HEK293T (cell line): Measurements from ENCODE around the gene PBX1.

Experiments
- CTCF ChIA-PET: fragments of 350-600 bp; formaldehyde crosslinking; extraction: SDS; loops from one replicate; lab custom pipeline; 2021; ENCODE audit warnings: antibody characterized with exemption, inconsistent platforms; lab: Yijun Ruan, JAX
- POLR2A ChIA-PET: fragments of 350-600 bp; formaldehyde crosslinking; extraction: SDS; loops from one replicate; lab custom pipeline; 2020; ENCODE audit warnings: antibody characterized with exemption, inconsistent platforms; lab: Yijun Ruan, JAX
- DNase-seq: peaks from one replicate; pipeline ENCODE4 v3.0.0; 2012; ENCODE audit warnings: mixed read lengths; ENCODE audit errors: extremely low spot score
- ARNT ChIP-seq: fragments of 450-650 bp; IDR thresholded peaks from 2 replicates; pipeline ENCODE4 v1.6.1; 2017; ENCODE audit warnings: mild to moderate bottlenecking
- BHLHE40 ChIP-seq: fragments of 450-650 bp; IDR thresholded peaks from 2 replicates; pipeline ENCODE4 v1.6.1; 2016; ENCODE audit warnings: mild to moderate bottlenecking, moderate library complexity, borderline replicate concordance
- CTBP1 ChIP-seq: fragments of 450-650 bp; IDR thresholded peaks from 2 replicates; pipeline ENCODE4 v1.6.1; 2016; ENCODE audit warnings: borderline replicate concordance
- ELF4 ChIP-seq: fragments of 450-650 bp; IDR thresholded peaks from 2 replicates; pipeline ENCODE4 v1.6.1; 2017; ENCODE audit warnings: antibody characterized with exemption
- FOXA1 ChIP-seq: fragments of 450-650 bp; IDR thresholded peaks from 2 replicates; pipeline ENCODE4 v1.6.1; 2016; ENCODE audit warnings: mild to moderate bottlenecking
- FOXK2 ChIP-seq: fragments of 450-650 bp; IDR thresholded peaks from 2 replicates; pipeline ENCODE4 v1.6.1; 2016; ENCODE audit warnings: mild to moderate bottlenecking
- FOXM1 ChIP-seq: fragments of 450-650 bp; IDR thresholded peaks from 2 replicates; pipeline ENCODE4 v1.6.1; 2017; ENCODE audit warnings: mild to moderate bottlenecking, borderline replicate concordance
- HDGF ChIP-seq: fragments of 450-650 bp; IDR thresholded peaks from 2 replicates; pipeline ENCODE4 v1.6.1; 2017; ENCODE audit warnings: antibody characterized with exemption, borderline replicate concordance
- L3MBTL2 ChIP-seq: fragments of 450-650 bp; conservative IDR thresholded peaks from 2 replicates; pipeline ENCODE4 v1.6.1; 2016; ENCODE audit warnings: mild to moderate bottlenecking
- LEF1 ChIP-seq: fragments of 450-650 bp; IDR thresholded peaks from 2 replicates; pipeline ENCODE4 v1.6.1; 2017; ENCODE audit warnings: mild to moderate bottlenecking, borderline replicate concordance
- NFRKB ChIP-seq: fragments of 450-650 bp; IDR thresholded peaks from 2 replicates; pipeline ENCODE4 v1.6.1; 2016; ENCODE audit warnings: mild to moderate bottlenecking, moderate library complexity
- SP1 ChIP-seq: fragments of 450-650 bp; IDR thresholded peaks from 2 replicates; pipeline ENCODE4 v1.6.1; 2017
- SUZ12 ChIP-seq: fragments of 450-650 bp; IDR thresholded peaks from 2 replicates; pipeline ENCODE4 v1.6.1; 2016; ENCODE audit warnings: mild to moderate bottlenecking
- TARDBP ChIP-seq: fragments of 450-650 bp; IDR thresholded peaks from 2 replicates; pipeline ENCODE4 v1.6.1; 2016
- ZNF384 ChIP-seq: fragments of 450-650 bp; IDR thresholded peaks from 2 replicates; pipeline ENCODE4 v1.6.1; 2016
- TF ChIP-seq, protein P1 (sequence below): fragments of 450-650 bp; IDR thresholded peaks from 2 replicates; pipeline ENCODE4 v1.6.1; 2016

Gene PBX1

DNA sequence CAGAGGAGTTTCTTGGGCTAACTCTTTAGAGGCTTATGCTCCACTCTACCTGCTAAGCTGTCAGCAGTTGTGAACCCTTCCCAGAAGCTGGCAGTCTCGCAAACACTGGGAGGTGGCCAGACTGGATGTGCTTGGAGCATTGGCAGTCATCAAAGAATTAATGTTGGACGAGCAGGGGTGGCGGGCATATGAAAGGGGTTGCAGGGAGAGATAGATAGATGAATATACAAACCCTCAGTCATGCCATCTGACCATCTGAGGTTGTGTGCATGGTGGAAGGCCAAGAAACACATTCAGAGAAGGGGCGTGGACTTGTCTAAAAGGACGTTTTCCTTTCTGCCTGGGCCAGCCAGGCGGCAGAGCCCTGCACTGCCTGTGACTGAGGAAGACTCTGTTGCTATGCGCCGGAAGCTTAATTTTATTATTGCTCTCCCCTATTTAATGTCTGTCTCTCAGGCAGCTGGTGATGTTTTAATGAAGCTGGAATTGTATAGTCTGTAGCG is 164.4 kb downstream of the PBX1 start:
- POLR2A ChIA-PET: no interaction called here
- CTCF ChIA-PET: no interaction called here
- TF ChIP-seq ZNF384 (no peak), ELF4 (no peak), SP1 (no peak), TARDBP (no peak), BHLHE40 (no peak), LEF1 (no peak), ARNT (no peak), L3MBTL2 (no peak), FOXM1 (no peak), NFRKB (no peak), HDGF (no peak), FOXA1 (no peak), SUZ12 (no peak), FOXK2 (no peak), CTBP1 (no peak)
- TF ChIP-seq, protein P1, sequence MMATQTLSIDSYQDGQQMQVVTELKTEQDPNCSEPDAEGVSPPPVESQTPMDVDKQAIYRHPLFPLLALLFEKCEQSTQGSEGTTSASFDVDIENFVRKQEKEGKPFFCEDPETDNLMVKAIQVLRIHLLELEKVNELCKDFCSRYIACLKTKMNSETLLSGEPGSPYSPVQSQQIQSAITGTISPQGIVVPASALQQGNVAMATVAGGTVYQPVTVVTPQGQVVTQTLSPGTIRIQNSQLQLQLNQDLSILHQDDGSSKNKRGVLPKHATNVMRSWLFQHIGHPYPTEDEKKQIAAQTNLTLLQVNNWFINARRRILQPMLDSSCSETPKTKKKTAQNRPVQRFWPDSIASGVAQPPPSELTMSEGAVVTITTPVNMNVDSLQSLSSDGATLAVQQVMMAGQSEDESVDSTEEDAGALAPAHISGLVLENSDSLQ: no peak
- no peak for DNase-seq

DNA sequence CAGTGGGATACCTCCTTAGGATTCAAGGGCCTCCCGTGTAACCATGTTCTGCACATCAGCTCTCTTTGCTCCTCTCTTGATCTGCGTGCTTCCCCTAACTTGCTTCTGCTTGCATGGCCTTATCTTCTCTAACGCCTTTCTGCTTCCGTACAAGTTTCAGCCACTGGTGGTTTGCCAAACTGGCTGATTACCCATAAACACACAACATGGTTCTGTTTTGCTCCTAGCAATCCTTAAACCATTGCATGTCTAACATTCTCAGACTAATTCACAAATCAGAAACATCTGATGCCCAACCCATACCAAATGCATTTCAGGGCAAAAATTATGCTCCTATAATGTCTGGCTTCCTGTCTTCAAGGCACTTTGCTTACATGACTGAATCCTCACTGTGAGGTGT is 166.4 kb downstream of the PBX1 start:
- ChIA-PET POLR2A (no interaction called here), CTCF (no interaction called here)
- no peak for DNase-seq
- TF ChIP-seq NFRKB: no peak
- no peak for TF ChIP-seq FOXK2
- no peak for TF ChIP-seq SP1
- no peak for TF ChIP-seq LEF1
- no peak for TF ChIP-seq HDGF
- TF ChIP-seq TARDBP: no peak
- no peak for TF ChIP-seq CTBP1

DNA sequence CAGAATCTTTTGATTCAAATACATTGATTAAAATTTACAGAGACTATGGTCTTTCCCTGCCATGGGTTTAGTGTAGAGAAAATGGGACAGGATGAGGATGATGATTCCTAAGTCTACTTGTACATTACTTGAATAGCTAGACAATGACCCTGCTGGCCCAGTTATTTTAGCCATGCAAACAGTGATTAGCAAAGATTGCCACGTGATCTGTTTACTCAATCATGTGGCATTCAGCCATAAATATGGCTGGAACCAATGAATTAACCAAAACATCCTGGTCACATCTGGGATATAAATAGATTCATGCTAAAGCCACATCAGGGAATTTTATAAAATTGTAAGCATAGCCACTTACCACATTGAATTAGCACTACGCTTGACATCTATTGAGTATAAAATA is 167.3 kb downstream of the PBX1 start:
- DNase-seq: no peak
- POLR2A ChIA-PET: no interaction called here
- CTCF ChIA-PET: no interaction called here
- TF ChIP-seq L3MBTL2 (no peak), HDGF (no peak)

- ChIA-PET CTCF (interaction anchor here (0.7 kb wide), 2 partner anchors 24 to 32 kb away, joined by 3 to 4 read pairs; no protein-coding TSS in a partner anchor), POLR2A (interaction anchor here (1.3 kb wide), 1 partner anchor 13 kb away, joined by 3 read pairs; no protein-coding TSS in a partner anchor)
- DNase-seq: peak; percentile 42
- no peak for TF ChIP-seq SP1
- no peak for TF ChIP-seq FOXM1
- no peak for TF ChIP-seq FOXK2
- no peak for TF ChIP-seq ELF4
- TF ChIP-seq ZNF384: no peak
- no peak for TF ChIP-seq SUZ12
- no peak for TF ChIP-seq FOXA1
- TF ChIP-seq ARNT: no peak
- TF ChIP-seq TARDBP: no peak
- TF ChIP-seq NFRKB: no peak
- no peak for TF ChIP-seq L3MBTL2
- no peak for TF ChIP-seq LEF1
- no peak for TF ChIP-seq CTBP1
Observed at GRCh38 chr1:164728719-164729118, 169.7 kb downstream of the PBX1 start.

- TF ChIP-seq NFRKB: no peak
- CTCF ChIA-PET: no interaction called here
- POLR2A ChIA-PET: no interaction called here
- DNase-seq: no peak
Observed at GRCh38 chr1:164731161-164731876, 172.3 kb downstream of the PBX1 start.

DNA sequence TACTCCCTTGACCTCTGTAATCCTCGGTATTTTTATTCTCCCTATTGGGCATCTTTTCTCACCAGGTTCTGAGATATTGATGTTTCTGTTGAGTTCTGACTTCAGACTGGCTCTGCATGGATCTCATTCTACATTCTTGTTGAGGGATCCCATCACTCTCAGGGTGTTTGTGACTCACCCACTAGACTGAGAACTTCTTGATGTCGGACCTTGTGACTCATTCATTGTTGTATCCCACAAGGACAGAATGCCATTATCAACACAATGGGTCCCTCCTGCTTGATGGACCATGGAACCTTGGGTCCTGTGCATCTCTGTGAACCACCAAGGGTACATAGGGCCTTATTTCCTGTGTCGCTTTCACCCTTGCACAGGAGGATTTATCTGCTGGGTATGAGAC is 174.1 kb downstream of the PBX1 start:
- no peak for DNase-seq
- TF ChIP-seq SP1: no peak
- TF ChIP-seq ZNF384: no peak
- no peak for TF ChIP-seq FOXM1
- no peak for TF ChIP-seq ELF4
- no peak for TF ChIP-seq TARDBP
- TF ChIP-seq FOXK2: no peak
- TF ChIP-seq HDGF: no peak
- no peak for TF ChIP-seq FOXA1
- TF ChIP-seq NFRKB: no peak
- ChIA-PET POLR2A (no interaction called here), CTCF (no interaction called here)

GRCh38 chr1:164733734-164734133 is 174.8 kb downstream of the PBX1 start:
- CTCF ChIA-PET: no interaction called here
- no peak for TF ChIP-seq SP1
- no peak for TF ChIP-seq BHLHE40
- no peak for TF ChIP-seq ELF4
- TF ChIP-seq SUZ12: no peak
- no peak for TF ChIP-seq L3MBTL2
- TF ChIP-seq ARNT: no peak
- TF ChIP-seq, protein P1: no peak
- no peak for TF ChIP-seq NFRKB
- TF ChIP-seq FOXK2: no peak
- no peak for TF ChIP-seq CTBP1
- no peak for TF ChIP-seq ZNF384
- no peak for TF ChIP-seq FOXA1
- TF ChIP-seq TARDBP: no peak
- no peak for DNase-seq
- POLR2A ChIA-PET: no interaction called here
